ENCODE data around the gene RUFY1. TPM values are rescaled to one million over a fixed set of nuclear protein-coding genes. Genes with fewer than 3 reads are reported as not detected.

RUFY1 gene
- total RNA-seq, 2 experiments from 2014 or later = 19.5 to 21.8 TPM

- H3K9me3 ChIP-seq (ENCODE audit: control insufficient read depth in 1 of 2, insufficient read depth in 1 of 2, low read length in 2 of 2) = no peaks in the 10 kb centered on the region
- intact Hi-C loops (cut with DNase I, micrococcal nuclease) = loop anchor here in 1 of 2 experiments (10.0 kb wide), 1 partner anchor 753 kb away; no protein-coding TSS in a partner anchor
- Mint-ChIP-seq H3K27ac (peak overlapping the region; percentile 16), H3K36me3 (ENCODE audit: low read depth) (peaks cover 100% of the 10 kb centered on the region), H3K4me1 (ENCODE audit: low read depth) (peaks cover 83% of the 10 kb centered on the region), H3K4me3 (peak overlapping the region; percentile 6), H3K9me3 (no peaks in the 10 kb centered on the region), H3K27me3 (peaks cover 1% of the 10 kb centered on the region)
- no peaks in the 10 kb centered on the region for H3K27me3 ChIP-seq (ENCODE audit: control insufficient read depth in 1 of 2, insufficient read depth in 2 of 2, low read length in 2 of 2)
- CTCF ChIA-PET = no interaction called here
- POLR2A ChIA-PET = interaction anchor here (0.6 to 7.3 kb wide), 4 partner anchors 9 to 67 kb away, joined by 3 to 226 read pairs (median 51); no protein-coding TSS in a partner anchor
- DNase-seq (no peak), ATAC-seq (ENCODE audit: poor library complexity) (no peak)
- peaks cover 50% of the 10 kb centered on the region for H3K4me1 ChIP-seq (ENCODE audit: insufficient read depth, low read length)
- no peak overlapping the region for H3K4me3 ChIP-seq (ENCODE audit: low read length)
- no peak for TF ChIP-seq CTCF (IDR thresholded peaks at IDR 0.05)
- peaks cover 97% of the 10 kb centered on the region for H3K36me3 ChIP-seq (ENCODE audit: insufficient read depth, low read length)
- H3K27ac ChIP-seq (ENCODE audit: low read depth in 1 of 2, low read length in 2 of 2) = no peak overlapping the region
Observed at GRCh38 chr5:179617930-179618329, 67.6 kb downstream of the RUFY1 start.

GRCh38 chr5:179618923-179619554, 68.7 kb downstream of the RUFY1 start:
- Mint-ChIP-seq H3K4me3 (peak overlapping the region; percentile 81), H3K9me3 (no peaks in the 10 kb centered on the region), H3K27ac (peak overlapping the region; percentile 74), H3K36me3 (ENCODE audit: low read depth) (peaks cover 100% of the 10 kb centered on the region), H3K27me3 (peaks cover 8% of the 10 kb centered on the region), H3K4me1 (ENCODE audit: low read depth) (peaks cover 83% of the 10 kb centered on the region)
- intact Hi-C loops (cut with DNase I, micrococcal nuclease) = loop anchor here in 1 of 2 experiments (10.0 kb wide), 1 partner anchor 754 kb away; no protein-coding TSS in a partner anchor
- Histone ChIP-seq H3K27ac (ENCODE audit: low read depth in 1 of 2, low read length in 2 of 2) (peak overlapping the region in 1 of 2 donors; percentile 21), H3K9me3 (ENCODE audit: control insufficient read depth in 1 of 2, insufficient read depth in 1 of 2, low read length in 2 of 2) (no peaks in the 10 kb centered on the region), H3K27me3 (ENCODE audit: control insufficient read depth in 1 of 2, insufficient read depth in 2 of 2, low read length in 2 of 2) (no peaks in the 10 kb centered on the region), H3K4me1 (ENCODE audit: insufficient read depth, low read length) (peaks cover 42% of the 10 kb centered on the region), H3K4me3 (ENCODE audit: low read length) (peak overlapping the region; percentile 86), H3K36me3 (ENCODE audit: insufficient read depth, low read length) (peaks cover 86% of the 10 kb centered on the region)
- ChIA-PET CTCF (no interaction called here), POLR2A (interaction anchor here (0.7 to 7.3 kb wide), 5 partner anchors 10 to 68 kb away, joined by 3 to 226 read pairs (median 13); partner anchors contain the start of gene RUFY1)
- ATAC-seq (ENCODE audit: poor library complexity) (no peak), DNase-seq (no peak)
- TF ChIP-seq CTCF (IDR thresholded peaks at IDR 0.05) = no peak

GRCh38 chr5:179619776-179620175, 69.4 kb downstream of the RUFY1 start:
- peaks cover 79% of the 10 kb centered on the region for H3K36me3 ChIP-seq (ENCODE audit: insufficient read depth, low read length)
- peak overlapping the region; percentile 100 for H3K27ac Mint-ChIP-seq
- no peaks in the 10 kb centered on the region for H3K27me3 ChIP-seq (ENCODE audit: control insufficient read depth in 1 of 2, insufficient read depth in 2 of 2, low read length in 2 of 2)
- H3K27me3 Mint-ChIP-seq = peaks cover 8% of the 10 kb centered on the region
- peaks cover 95% of the 10 kb centered on the region for H3K36me3 Mint-ChIP-seq (ENCODE audit: low read depth)
- intact Hi-C loops (cut with DNase I, micrococcal nuclease) = loop anchor here (5.0 to 10.0 kb wide), 4 partner anchors 65 to 1625 kb away; partner anchors contain the start of genes MAML1 (in 1 of the 2), RACK1 (in 1 of the 2) and RUFY1 (in 1 of the 2)
- H3K27ac ChIP-seq (ENCODE audit: low read depth in 1 of 2, low read length in 2 of 2) = peak overlapping the region in 1 of 2 donors; percentile 43
- no peak for ATAC-seq (ENCODE audit: poor library complexity)
- no peak for TF ChIP-seq CTCF (IDR thresholded peaks at IDR 0.05)
- ChIA-PET CTCF (interaction anchor here (0.6 kb wide), 1 partner anchor 740 kb away, joined by 3 read pairs; no protein-coding TSS in a partner anchor), POLR2A (interaction anchor here (1.3 to 7.3 kb wide), 4 partner anchors 11 to 80 kb away, joined by 3 to 226 read pairs (median 56); partner anchors contain the start of gene RUFY1)
- H3K4me1 Mint-ChIP-seq (ENCODE audit: low read depth) = peaks cover 83% of the 10 kb centered on the region
- peaks cover 49% of the 10 kb centered on the region for H3K4me1 ChIP-seq (ENCODE audit: insufficient read depth, low read length)
- no peaks in the 10 kb centered on the region for H3K9me3 Mint-ChIP-seq
- H3K4me3 ChIP-seq (ENCODE audit: low read length) = peak overlapping the region; percentile 86
- no peaks in the 10 kb centered on the region for H3K9me3 ChIP-seq (ENCODE audit: control insufficient read depth in 1 of 2, insufficient read depth in 1 of 2, low read length in 2 of 2)
- H3K4me3 Mint-ChIP-seq = peak overlapping the region; percentile 99
- DNase-seq = no peak

All from CD4-positive, alpha-beta T cell (primary cell).